Measurements from ENCODE around the gene EPS8.

EPS8 gene

GRCh38 chr12:15717940-15718567 lies 71.1 kb downstream of the EPS8 start:
- no peak for DNase-seq (ENCODE audit: low spot score)

GRCh38 chr12:15716581-15716980 lies 72.6 kb downstream of the EPS8 start:
- DNase-seq (ENCODE audit: low spot score), result no peak

- DNase-seq (ENCODE audit: low spot score), result no peak
These were observed 74.9 kb downstream of the EPS8 start for GRCh38 chr12:15714256-15714655.

GRCh38 chr12:15712823-15713660 lies 76.1 kb downstream of the EPS8 start:
- DNase-seq (ENCODE audit: low spot score), result peak; percentile 78

- DNase-seq (ENCODE audit: low spot score), result no peak
These were observed 77.0 kb downstream of the EPS8 start for GRCh38 chr12:15712160-15712559.

GRCh38 chr12:15710860-15711510 lies 78.2 kb downstream of the EPS8 start:
- DNase-seq (ENCODE audit: low spot score), result no peak

GRCh38 chr12:15709551-15709950 lies 79.6 kb downstream of the EPS8 start:
- no peak for DNase-seq (ENCODE audit: low spot score)

- DNase-seq (ENCODE audit: low spot score), result no peak
These were observed 80.7 kb downstream of the EPS8 start for GRCh38 chr12:15708396-15709076.

GRCh38 chr12:15707516-15708199 lies 81.5 kb downstream of the EPS8 start:
- DNase-seq (ENCODE audit: low spot score), result no peak

- DNase-seq (ENCODE audit: low spot score), result no peak
These were observed 83.0 kb downstream of the EPS8 start for GRCh38 chr12:15706010-15706676.

GRCh38 chr12:15705606-15706005 lies 83.6 kb downstream of the EPS8 start:
- DNase-seq (ENCODE audit: low spot score), result no peak

- DNase-seq (ENCODE audit: low spot score), result no peak
These were observed 86.9 kb downstream of the EPS8 start for GRCh38 chr12:15702276-15702675.

- DNase-seq (ENCODE audit: low spot score), result no peak
These were observed 87.5 kb downstream of the EPS8 start for GRCh38 chr12:15701631-15702156.

- DNase-seq (ENCODE audit: low spot score), result no peak
These were observed 88.0 kb downstream of the EPS8 start for GRCh38 chr12:15701206-15701605.

GRCh38 chr12:15700595-15700994 lies 88.6 kb downstream of the EPS8 start:
- DNase-seq (ENCODE audit: low spot score), result no peak

- DNase-seq (ENCODE audit: low spot score), result no peak
These were observed 89.3 kb downstream of the EPS8 start for GRCh38 chr12:15699886-15700285.

GRCh38 chr12:15698377-15698871 lies 90.8 kb downstream of the EPS8 start:
- DNase-seq (ENCODE audit: low spot score), result no peak

- DNase-seq (ENCODE audit: low spot score), result no peak
These were observed 92.0 kb downstream of the EPS8 start for GRCh38 chr12:15697201-15697600.

- DNase-seq (ENCODE audit: low spot score), result no peak
These were observed 95.8 kb downstream of the EPS8 start for GRCh38 chr12:15693228-15693911.

- no peak for DNase-seq (ENCODE audit: low spot score)
These were observed 97.8 kb downstream of the EPS8 start for GRCh38 chr12:15691388-15691787.
